DMS 273 treated with DMSO at 0.1 percent for 48 hours (cell line): ENCODE results near the gene LCOR.
"Not testable (repeated sequence)": the region's sequence is repeated elsewhere in the genome, so short reads cannot be mapped to it uniquely, and the experiment has no call there.

Source experiments
- DNase-seq: peaks from one replicate; lab custom pipeline; 2025; lab: John Stamatoyannopoulos, UW

Gene LCOR

DNA sequence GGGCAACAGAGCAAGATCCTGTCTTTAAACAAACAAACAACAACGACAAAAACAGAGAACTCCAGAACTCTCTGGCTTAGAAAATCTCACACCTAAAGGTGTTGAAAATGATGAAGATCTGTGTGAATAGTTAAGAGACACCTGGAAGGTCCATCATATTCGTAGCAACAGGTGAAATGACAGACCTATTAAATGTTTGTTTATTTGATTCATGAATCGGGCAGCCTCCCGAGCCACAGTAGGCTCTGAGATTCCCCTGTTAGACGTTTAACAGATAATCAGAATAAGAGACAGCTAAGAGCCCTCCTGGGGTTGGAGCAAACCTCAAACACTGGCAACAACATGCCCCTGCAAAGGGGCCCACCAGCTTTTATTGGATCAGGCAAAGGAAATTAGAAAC lies 103.7 kb downstream of the LCOR start:
- no peak for DNase-seq

DNA sequence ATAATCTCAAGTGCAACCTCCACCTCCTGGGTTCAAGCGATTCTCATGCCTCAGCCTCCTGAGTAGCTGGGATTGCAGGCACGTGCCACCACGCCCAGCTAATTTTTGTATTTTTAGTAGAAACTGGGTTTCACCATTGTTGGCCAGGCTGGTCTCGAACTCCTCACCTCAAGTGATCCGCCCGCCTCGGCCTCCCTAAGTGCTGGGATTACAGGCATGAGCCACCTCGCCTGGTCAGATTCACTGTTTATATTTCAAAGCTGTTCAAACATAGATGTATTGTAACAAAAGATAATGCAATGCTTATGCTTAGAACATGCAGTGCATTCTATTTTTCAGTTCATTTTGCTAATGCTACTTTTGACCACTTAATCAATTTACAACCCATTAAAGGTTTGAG lies 111.1 kb downstream of the LCOR start:
- not testable (repeated sequence) for DNase-seq

DNA sequence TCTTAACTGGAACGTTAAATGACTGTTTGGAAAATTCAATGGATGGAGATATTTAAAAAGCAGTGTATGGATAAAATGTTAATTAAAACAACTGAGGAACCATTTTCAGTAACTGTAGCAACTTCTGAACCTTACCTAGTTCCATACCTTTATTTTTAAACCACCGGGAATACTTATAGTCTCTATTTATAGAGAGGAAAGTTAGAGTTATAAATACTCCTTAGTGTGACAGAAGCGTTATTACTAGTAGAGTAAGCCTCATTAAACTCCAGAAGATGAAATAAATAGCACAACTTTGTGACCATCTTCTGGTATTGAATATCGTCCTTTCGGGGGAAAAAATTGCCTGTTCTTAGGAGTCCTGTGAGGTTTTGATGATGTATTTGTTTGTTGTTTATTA lies 114.9 kb downstream of the LCOR start:
- no peak for DNase-seq

DNA sequence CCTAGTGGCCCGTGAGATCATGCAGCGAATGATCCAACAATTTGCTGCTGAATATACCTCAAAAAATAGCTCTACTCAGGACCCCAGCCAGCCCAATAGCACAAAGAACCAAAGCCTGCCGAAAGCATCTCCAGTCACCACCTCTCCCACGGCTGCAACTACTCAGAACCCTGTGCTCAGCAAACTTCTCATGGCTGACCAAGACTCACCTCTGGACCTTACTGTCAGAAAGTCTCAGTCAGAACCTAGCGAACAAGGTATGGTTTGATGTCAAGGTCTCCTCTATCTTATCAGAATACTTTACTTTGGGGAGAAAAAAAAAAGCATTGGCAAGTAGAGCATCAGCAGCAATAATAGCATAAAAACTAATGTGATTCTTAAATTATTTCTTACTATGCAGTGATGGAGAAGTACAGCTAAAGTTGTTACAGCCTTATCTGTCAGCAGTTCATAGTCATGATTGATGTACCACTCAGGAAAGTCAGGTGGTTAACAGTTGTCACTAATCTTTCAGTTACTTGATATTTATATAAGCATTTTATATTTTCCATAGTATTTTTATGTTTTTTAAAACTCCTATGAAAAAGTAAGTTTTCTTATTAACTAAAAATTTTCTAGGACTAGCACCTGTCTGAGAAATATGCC lies 117.1 kb downstream of the LCOR start:
- DNase-seq, result no peak

DNA sequence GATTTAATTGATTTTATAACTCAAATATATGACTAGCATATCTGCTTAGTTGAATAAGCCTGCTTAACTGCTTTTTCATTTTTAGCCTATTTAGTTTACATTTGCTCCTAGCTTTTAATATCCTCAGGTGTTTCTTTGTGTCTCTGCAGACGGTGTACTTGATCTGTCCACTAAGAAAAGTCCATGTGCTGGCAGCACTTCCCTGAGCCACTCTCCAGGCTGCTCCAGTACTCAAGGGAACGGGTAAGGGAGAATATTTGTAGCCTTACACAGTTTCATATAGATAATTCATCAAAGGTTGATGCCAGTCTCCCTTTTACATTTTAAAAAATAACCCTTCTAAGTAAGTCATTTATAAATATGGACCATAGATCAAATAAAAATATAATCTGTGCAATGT lies 119.9 kb downstream of the LCOR start:
- DNase-seq, result no peak

DNA sequence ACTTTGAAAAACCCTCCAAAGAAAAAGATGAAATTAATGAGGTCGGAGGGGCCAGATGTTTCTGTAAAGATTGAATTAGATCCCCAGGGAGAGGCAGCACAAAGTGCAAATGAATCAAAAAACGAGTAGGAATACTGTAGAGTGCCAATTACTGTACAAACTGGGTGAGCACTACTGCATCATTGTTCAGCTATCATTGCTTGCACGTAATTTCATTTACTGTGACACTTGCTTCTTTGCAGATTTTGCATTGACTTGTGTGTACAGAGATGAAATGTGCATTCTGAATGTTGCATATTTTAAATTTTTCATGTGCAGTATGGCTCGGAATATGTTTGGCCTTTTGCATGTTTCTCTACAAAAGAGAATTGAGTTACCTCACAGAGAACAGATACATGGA lies 123.7 kb downstream of the LCOR start:
- no peak for DNase-seq

DNA sequence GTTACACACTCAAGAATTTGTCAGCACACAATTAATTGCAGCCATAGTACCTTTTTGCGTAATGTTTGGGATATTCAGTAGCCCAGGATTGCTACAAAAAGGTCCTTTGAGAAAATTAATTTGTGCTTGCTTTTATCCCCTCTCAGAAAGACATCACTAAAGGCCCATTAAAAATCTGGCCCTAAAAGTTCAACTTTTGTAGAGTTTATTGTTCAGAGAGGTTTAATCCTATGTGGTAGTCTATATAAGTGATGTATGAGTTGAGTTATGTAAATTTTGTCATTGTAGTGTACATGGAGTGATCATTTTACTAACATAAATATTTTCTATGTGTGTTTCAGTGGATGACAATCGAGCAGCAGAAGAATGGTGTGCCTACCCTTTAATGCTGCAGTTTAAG lies 126.0 kb downstream of the LCOR start:
- DNase-seq, result no peak

DNA sequence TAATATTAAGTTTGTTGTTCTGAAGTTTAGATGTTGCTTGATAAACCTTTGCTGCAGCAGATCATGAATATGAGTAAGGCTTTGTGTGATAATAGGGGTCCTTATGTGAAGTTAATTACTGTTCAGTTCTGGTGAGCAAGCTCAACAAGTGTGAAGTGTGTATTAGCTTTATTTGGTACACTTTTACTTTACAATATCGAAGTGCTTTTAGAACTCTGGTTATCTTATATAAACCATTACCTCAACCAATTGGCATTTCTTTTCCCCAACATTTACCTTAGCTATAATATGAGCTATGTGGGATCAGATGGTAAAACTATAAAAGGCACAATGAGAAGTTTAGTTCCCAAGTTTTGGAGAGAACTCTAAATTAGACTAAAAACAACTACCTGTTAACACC lies 127.6 kb downstream of the LCOR start:
- no peak for DNase-seq

DNA sequence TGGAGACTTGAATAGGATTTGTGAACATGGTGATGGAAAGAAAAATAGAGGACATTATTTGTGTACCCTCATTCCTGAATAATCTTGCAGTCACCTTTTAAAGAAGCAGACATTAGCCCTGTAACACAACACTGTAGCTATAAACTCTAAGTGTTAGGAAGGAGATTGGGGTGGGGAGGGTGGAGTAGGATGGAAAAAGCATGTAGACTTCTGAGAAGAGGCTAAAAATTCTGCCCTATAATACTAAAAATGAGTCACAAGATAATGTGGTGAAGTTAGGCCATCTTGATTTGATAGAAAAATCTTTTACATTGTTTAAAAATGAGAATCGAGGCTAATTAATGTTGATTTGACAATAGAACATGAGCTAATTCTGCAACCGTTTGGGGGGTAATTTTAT lies 128.8 kb downstream of the LCOR start:
- DNase-seq, result no peak

DNA sequence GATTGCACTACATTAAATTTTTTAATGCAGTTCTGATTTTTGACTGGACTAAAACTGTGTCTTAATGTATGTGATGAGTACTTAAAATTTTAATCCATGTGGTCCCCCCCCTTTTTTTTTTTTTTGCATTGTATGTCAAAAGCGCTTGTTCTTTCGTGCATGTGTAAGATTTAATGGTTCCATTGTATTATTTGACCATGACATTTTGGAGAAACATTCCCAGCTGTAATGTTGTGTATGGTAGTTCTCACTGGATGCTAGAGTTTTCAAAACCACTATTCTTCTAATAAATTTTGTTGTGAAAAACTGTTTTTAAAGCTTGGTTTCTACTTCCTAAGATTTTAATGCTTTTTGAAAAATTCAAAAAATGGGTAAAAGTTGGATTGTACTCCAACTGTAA lies 132.0 kb downstream of the LCOR start:
- no peak for DNase-seq

DNA sequence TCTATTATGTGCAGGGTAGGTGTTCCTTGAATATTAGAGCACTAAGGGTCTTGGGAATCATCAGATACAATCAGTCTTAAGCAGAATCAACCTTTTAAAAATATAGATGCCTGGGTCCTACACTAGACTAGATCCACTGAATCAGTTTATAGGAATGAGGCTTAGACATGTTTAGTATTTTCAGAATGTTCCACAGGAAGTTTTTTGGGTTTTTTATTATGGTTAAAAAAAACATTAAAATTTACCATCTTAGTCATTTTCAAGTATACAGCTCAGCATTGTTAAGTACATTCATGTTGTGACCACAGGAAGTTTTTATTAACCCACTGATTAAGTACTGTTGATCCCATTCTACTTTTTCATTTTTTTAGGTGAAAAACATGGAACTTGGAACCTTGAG lies 135.7 kb downstream of the LCOR start:
- DNase-seq, result no peak

DNA sequence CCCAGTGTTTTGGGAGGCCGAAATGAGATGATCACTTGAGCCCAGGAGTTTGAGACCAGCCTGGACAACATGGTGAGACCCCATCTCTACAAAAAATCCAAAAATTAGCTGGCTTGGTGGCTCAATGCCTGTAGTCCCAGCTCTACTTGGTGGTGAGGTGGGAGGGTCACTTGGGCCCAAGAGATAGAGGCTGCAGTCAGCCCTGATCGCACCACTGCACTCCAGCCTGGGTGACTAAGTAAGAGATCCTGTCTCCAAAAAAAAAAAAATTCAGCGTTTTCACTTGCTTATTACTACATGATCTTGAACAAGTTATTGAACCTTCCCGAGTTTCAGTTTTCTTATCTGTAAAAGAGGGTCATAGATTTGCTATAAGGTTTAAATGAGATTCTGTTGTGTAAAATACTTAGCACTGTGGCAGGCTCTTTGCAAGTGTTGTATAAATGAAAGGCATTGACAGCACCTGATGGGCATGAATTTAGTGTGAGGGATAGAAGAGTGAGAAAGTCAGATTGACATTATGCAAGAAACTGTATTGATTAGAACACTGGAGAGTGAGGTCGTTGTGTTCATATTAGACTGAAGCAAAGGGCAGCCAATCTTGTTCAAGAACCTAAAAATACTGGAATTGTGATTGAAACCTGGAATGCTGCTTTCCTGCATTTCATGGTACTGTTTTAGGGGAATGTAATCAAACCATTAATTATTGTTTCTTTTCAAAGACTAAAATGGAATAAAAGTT lies 136.8 kb downstream of the LCOR start:
- no peak for DNase-seq

DNA sequence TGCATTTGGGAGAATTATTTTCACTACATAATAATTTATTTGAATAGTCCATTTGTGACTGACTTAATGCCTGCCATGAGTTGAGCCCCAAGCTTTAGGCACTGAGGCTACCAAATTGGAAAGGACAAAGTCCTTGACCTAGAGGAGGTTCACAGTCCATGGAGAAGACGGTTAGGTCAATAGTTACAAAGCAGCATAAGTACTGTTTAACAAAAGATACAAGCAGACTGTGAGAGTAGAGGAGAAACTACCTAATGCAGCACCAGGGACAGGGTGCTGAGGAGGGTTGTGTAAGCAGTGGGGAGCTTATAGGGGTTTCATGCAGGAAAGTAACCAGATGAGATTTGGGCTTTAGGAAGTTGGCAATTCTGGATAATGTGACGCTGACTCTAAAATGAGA lies 139.2 kb downstream of the LCOR start:
- DNase-seq, result no peak

DNA sequence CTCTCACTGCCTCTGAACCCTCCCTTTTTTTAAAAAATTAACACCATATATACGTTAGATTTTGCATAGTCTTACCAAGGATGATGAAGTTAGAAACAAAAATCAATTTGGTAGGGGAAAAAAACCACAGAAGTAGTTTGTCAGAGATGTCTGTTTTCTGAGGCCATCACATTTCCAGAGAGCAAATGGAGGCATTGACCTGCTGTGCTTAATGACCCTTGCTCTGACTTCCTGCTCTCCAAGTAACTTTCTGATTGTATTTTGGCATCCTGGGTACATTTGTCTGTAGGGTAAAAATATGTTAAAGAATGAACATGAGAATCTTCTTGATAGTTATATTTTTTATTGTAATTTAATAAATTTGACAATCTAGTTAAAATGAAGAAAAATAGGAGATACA lies 140.2 kb downstream of the LCOR start:
- DNase-seq, result no peak

DNA sequence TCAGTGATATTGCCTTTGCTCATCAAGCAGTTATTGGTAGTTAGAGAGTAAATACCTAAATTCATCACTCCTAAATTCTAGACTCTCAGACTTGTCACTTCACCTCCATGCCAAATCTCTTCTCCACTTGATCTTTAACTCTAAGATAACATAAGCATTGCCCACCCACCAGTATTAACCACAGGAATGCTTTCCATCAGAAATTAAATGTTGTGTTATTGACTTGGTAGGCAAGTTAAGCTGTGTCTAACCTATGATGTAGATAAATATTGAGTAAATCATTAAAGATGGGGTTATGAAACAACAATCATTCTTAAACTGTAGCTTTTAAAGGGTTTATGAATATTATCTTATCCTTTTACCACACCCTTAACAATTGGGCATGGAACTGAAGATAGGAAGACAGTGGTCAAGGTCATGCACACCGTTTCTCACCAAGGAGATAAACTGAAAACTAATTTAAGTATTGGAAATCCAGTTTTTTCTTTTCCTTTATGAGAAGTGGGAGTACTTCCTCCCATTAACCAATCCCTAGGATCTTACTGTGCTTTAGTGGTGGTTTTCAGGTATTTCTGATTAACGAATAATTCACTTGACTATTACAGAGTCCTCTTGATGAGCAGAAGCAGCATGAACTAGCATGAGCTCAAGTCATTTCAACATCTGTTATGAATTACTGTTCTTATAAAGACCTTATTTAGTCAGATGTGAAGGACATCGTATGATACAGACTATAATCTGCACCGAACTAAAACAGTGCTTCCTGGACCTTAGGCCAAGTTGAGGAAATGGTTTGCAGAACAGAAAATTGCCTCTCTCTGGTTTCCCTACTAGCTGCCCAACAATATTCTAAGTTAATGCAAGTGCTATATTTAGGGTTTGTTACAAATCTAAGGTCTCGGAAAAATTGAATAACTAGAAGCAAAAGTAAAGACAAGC lies 142.0 kb downstream of the LCOR start:
- DNase-seq, result no peak

DNA sequence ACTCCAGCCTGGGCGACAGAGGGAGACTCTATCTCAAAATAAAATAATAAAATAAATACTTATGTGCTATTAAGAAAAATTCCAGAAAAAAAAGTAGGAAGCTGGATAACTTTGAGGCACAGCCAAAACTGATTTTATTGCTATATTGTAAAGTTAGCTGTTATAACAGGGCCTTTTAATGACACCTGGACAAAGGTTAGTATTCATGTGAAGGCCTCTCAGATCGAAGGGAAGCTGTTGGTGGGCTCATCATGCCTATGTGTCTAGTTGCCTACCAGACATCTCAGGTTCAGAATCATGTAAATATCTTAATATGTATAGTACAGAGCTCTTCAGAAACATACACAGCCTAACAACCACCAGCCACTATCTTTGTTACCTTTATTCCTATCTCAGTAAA lies 143.0 kb downstream of the LCOR start:
- no peak for DNase-seq

DNA sequence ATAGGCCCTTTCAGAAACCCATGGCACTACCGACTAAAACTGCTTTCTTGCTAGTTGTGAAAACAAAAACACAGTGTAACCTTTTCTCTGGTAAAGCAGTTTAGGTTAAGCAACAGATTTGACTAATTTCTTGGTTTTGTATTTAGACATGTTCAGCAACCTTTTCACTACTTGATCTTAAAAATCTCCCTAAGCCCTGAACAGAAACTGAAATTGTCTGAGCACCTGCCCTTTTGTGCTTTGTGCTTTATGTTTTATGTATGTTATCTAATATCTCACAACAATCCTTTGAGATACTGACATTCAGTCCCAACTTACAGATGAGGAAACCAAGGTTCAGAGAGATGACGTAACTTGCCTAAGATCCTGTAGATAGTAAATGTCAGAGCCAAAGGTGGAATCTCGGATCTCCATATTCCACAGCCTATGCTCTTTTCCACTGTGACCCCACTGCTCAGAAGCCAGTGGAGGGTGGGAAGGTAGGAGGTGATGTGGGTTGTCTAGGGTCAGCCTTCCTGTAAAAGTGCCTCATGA lies 146.6 kb downstream of the LCOR start:
- no peak for DNase-seq

DNA sequence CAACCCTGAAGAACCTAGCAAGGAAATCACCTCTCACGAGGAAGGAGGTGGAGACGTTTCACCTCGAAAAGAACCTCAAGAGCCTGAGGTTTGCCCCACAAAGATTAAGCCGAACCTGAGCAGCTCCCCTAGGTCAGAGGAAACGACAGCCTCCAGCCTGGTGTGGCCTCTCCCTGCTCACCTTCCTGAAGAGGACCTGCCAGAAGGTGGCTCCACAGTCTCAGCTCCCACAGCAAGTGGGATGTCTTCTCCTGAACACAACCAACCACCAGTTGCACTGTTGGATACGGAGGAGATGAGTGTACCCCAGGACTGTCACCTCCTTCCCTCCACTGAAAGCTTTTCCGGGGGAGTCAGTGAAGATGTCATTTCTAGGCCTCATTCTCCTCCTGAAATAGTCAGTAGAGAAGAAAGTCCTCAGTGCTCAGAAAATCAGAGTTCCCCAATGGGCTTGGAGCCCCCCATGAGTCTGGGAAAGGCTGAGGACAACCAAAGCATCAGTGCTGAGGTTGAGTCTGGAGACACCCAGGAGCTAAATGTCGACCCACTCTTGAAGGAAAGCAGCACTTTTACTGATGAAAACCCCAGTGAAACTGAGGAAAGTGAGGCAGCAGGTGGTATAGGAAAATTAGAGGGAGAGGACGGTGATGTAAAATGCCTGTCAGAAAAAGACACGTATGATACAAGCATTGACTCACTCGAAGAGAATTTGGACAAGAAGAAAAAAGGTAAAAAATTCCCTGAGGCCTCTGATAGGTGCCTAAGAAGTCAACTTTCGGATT lies 150.2 kb downstream of the LCOR start:
- DNase-seq, result no peak

DNA sequence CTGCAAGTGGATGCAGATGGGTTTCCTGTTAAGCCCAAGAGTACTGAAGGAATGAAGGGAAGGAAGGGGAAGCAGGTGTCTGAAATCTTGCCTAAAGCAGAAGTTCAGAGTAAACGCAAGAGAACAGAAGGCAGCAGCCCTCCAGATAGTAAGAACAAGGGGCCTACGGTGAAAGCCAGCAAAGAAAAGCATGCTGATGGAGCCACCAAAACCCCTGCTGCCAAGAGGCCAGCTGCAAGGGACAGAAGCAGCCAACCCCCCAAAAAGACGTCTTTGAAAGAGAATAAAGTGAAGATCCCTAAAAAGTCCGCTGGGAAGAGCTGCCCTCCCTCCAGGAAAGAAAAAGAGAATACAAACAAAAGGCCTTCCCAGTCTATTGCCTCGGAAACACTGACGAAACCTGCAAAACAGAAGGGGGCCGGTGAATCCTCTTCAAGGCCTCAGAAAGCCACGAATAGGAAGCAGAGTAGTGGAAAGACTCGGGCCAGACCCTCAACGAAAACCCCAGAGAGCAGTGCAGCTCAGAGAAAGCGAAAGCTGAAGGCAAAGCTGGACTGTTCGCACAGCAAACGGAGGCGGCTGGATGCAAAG lies 152.5 kb downstream of the LCOR start:
- DNase-seq, result no peak

DNA sequence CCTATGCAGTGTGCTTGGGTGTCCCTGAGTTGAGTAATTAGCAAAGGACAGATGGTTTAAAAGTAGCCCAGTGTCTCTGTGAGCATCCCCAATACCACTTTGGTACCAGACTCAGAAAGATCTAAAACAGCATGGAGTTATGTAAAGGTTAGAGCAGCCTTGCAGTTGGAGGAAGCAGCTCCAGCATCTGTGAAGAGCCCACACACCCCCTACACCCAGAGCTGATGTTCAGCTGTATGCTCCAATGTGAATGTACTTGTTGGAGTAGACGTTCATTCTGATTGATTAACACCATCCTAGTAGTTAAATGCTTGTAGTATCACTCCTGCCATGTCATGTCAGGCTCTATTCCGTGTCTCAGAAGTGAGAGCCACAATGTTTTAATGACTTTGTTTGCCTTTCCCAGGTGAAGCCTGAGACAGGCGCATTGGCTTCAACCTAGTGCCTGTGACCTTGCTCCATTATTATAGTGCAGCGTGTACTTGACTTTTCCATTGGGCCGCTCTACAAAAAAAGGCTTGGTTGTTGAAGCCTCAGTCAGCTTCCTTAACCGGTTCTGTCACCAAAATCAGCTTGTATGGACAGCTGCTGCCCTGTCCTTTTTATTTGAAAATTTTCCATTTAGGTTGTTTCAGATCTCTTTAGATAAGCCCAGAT lies 154.2 kb downstream of the LCOR start:
- DNase-seq, result no peak
